ENCODE measurements around the gene ACSF3. TPM values are rescaled to one million over a fixed set of nuclear protein-coding genes. Genes with fewer than 3 reads are reported as not detected.

Gene ACSF3
- total RNA-seq, 1 experiment from 2014 or later = 33.5 TPM

DNA sequence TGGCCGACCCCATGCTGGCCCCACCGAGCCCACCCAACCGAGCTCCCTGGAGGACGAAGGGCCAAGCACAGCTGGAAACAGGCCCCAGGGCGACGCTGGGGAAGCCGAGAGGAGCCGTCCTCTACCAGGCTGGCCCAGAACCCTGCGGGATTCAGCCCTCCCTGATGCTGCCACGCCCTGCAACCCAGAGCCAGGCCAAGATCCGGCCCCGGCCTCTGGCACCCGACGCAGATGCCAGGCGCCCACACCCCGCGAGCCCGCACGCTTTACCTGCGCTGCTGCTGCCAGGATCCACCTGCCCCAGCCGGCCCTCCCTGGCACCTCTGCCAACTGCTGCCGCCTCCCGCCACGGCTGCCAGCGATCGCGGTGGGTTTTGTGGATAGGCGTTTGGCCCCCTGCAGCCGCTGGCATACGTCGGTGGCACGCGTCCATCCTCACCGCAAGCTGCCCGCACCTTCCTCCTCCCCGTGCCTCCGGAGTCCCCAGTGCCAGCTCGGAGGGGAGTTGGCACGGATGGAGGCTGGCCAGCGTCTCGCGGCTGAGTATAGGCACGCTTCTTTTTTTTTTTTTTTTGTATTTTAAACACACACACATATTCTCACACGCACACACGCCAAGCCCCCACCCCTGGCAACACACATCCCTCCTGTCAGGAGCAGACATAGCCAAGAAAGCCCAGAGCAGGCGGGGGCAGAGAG, 41.3 kb upstream of the ACSF3 start:
- TSS peak; percentile 94 for BruUV-seq (replicated peaks)
- Histone ChIP-seq H3K27ac (ENCODE audit: low read length) (peak overlapping the region; percentile 70), H3K4me1 (ENCODE audit: insufficient read depth, low read length) (peaks cover 15% of the 10 kb centered on the region; the same call in 1 of the 2 replicates), H2AFZ (ENCODE audit: low read length) (peak overlapping the region; percentile 85), H3K9ac (ENCODE audit: low read length) (peak overlapping the region; percentile 80), H3K9me2 (replicated peaks; ENCODE audit: low read length) (no peaks in the 10 kb centered on the region), H3K36me3 (ENCODE audit: low read depth, low read length) (no peaks in the 10 kb centered on the region), H3K27me3 (ENCODE audit: low read length) (no peaks in the 10 kb centered on the region), H3K9me3 (ENCODE audit: low read length) (no peaks in the 10 kb centered on the region), H3K4me2 (ENCODE audit: low read length) (peak overlapping the region; percentile 92), H3F3A (ENCODE audit: low read length, unreplicated experiment) (no peaks in the 10 kb centered on the region), H3K4me3 (ENCODE audit: low read length) (peak overlapping the region; percentile 84), H4K20me1 (ENCODE audit: low read length) (no peaks in the 10 kb centered on the region), H3K79me2 (ENCODE audit: low read length) (0 out of 2 replicates have a peak, but pooled peaks cover 7% of the 10 kb centered on the region)
- no peak for TF ChIP-seq EZH2 (IDR thresholded peaks at IDR 0.05; ENCODE audit: low read length, unreplicated experiment)
- TF ChIP-seq CTCF (conservative IDR thresholded peaks at IDR 0.05; ENCODE audit: low read depth, low read length) = no peak
- TF ChIP-seq EZH2phosphoT487 (IDR thresholded peaks at IDR 0.05; ENCODE audit: borderline replicate concordance, low read length) = no peak
- DNase-seq (peak; percentile 37), ATAC-seq (peak; percentile 61)
- CTCF ChIA-PET = no interaction called here
- POLR2A ChIA-PET (ENCODE audit: unreplicated experiment) = no interaction called here
- intact Hi-C loops (cut with micrococcal nuclease) = loop anchor here (10.0 kb wide), 1 partner anchor 112 kb away; no protein-coding TSS in a partner anchor

GRCh38 chr16:89052890-89053724, 40.5 kb upstream of the ACSF3 start:
- peak overlapping the region; percentile 85 for H2AFZ ChIP-seq (ENCODE audit: low read length)
- peak overlapping the region; percentile 70 for H3K27ac ChIP-seq (ENCODE audit: low read length)
- ATAC-seq (peak; percentile 80), DNase-seq (peak; percentile 82)
- H3K36me3 ChIP-seq (ENCODE audit: low read depth, low read length) = no peaks in the 10 kb centered on the region
- BruUV-seq (replicated peaks) = TSS peak; percentile 60
- H3K4me2 ChIP-seq (ENCODE audit: low read length) = peak overlapping the region; percentile 92
- ChIA-PET POLR2A (ENCODE audit: unreplicated experiment) (interaction anchor here (0.6 kb wide), 1 partner anchor 101 kb away, joined by 3 read pairs; no protein-coding TSS in a partner anchor), CTCF (interaction anchor here (0.6 kb wide), 2 partner anchors 110 to 163 kb away, joined by 3 to 8 read pairs; no protein-coding TSS in a partner anchor)
- intact Hi-C loops (cut with micrococcal nuclease) = loop anchor here (10.0 kb wide), 1 partner anchor 112 kb away; no protein-coding TSS in a partner anchor
- 0 out of 2 replicates have a peak, but pooled peaks cover 7% of the 10 kb centered on the region for H3K79me2 ChIP-seq (ENCODE audit: low read length)
- no peaks in the 10 kb centered on the region for H3K9me3 ChIP-seq (ENCODE audit: low read length)
- no peaks in the 10 kb centered on the region for H3F3A ChIP-seq (ENCODE audit: low read length, unreplicated experiment)
- no peaks in the 10 kb centered on the region for H3K27me3 ChIP-seq (ENCODE audit: low read length)
- no peaks in the 10 kb centered on the region for H3K9me2 ChIP-seq (replicated peaks; ENCODE audit: low read length)
- peak overlapping the region; percentile 80 for H3K9ac ChIP-seq (ENCODE audit: low read length)
- peaks cover 15% of the 10 kb centered on the region; the same call in 1 of the 2 replicates for H3K4me1 ChIP-seq (ENCODE audit: insufficient read depth, low read length)
- peak overlapping the region; percentile 84 for H3K4me3 ChIP-seq (ENCODE audit: low read length)
- no peaks in the 10 kb centered on the region for H4K20me1 ChIP-seq (ENCODE audit: low read length)
- TF ChIP-seq EZH2 (IDR thresholded peaks at IDR 0.05; ENCODE audit: low read length, unreplicated experiment) (no peak), EZH2phosphoT487 (IDR thresholded peaks at IDR 0.05; ENCODE audit: borderline replicate concordance, low read length) (no peak), CTCF (conservative IDR thresholded peaks at IDR 0.05; ENCODE audit: low read depth, low read length) (peak; percentile 49)
